ENCODE results near the gene NKAIN2.
A peak's percentile ranks its signal among the peaks of the same experiment; 100 is the strongest.

The NKAIN2 gene

GRCh38 chr6:124671324-124671723 lies 867.7 kb downstream of the NKAIN2 start:
- no peaks in the 10 kb centered on the region for H3K36me3 ChIP-seq (replicated peaks)
- TF ChIP-seq CTCF (IDR thresholded peaks at IDR 0.05; ENCODE audit: low read depth, low read length, missing control alignments), result no peak
- in situ Hi-C loops (cut with HindIII; ENCODE audit: low pct_ligation_motif_present, low sequenced_read_pairs), result no loop called here
- no peaks in the 10 kb centered on the region for H3K27me3 ChIP-seq (replicated peaks)
- DNase-seq, result no peak
- H3K27ac ChIP-seq, result no peak overlapping the region
- no peak overlapping the region for H3K4me3 ChIP-seq (ENCODE audit: low read depth, low read length)

GRCh38 chr6:124674042-124674441 lies 870.4 kb downstream of the NKAIN2 start:
- TF ChIP-seq CTCF (IDR thresholded peaks at IDR 0.05; ENCODE audit: low read depth, low read length, missing control alignments), result no peak
- in situ Hi-C loops (cut with HindIII; ENCODE audit: low pct_ligation_motif_present, low sequenced_read_pairs), result no loop called here
- no peaks in the 10 kb centered on the region for H3K36me3 ChIP-seq (replicated peaks)
- no peak for DNase-seq
- H3K27ac ChIP-seq, result no peak overlapping the region
- no peak overlapping the region for H3K4me3 ChIP-seq (ENCODE audit: low read depth, low read length)
- H3K27me3 ChIP-seq (replicated peaks), result no peaks in the 10 kb centered on the region

- H3K27me3 ChIP-seq (replicated peaks), result no peaks in the 10 kb centered on the region
- DNase-seq, result no peak
- no peak for TF ChIP-seq CTCF (IDR thresholded peaks at IDR 0.05; ENCODE audit: low read depth, low read length, missing control alignments)
Observed at GRCh38 chr6:124676033-124676432, 872.4 kb downstream of the NKAIN2 start.

GRCh38 chr6:124677874-124678273 lies 874.2 kb downstream of the NKAIN2 start:
- TF ChIP-seq CTCF (IDR thresholded peaks at IDR 0.05; ENCODE audit: low read depth, low read length, missing control alignments), result no peak
- H3K36me3 ChIP-seq (replicated peaks), result no peaks in the 10 kb centered on the region
- in situ Hi-C loops (cut with HindIII; ENCODE audit: low pct_ligation_motif_present, low sequenced_read_pairs), result no loop called here
- no peaks in the 10 kb centered on the region for H3K27me3 ChIP-seq (replicated peaks)
- no peak for DNase-seq
- H3K4me3 ChIP-seq (ENCODE audit: low read depth, low read length), result no peak overlapping the region
- H3K27ac ChIP-seq, result no peak overlapping the region

More at GRCh38 chr6:124676033-124676432, 872.4 kb downstream of the NKAIN2 start:
- peak overlapping the region; percentile 52 for H3K27ac ChIP-seq
- in situ Hi-C loops (cut with HindIII; ENCODE audit: low pct_ligation_motif_present, low sequenced_read_pairs), result no loop called here
- no peak overlapping the region for H3K4me3 ChIP-seq (ENCODE audit: low read depth, low read length)
- no peaks in the 10 kb centered on the region for H3K36me3 ChIP-seq (replicated peaks)

GRCh38 chr6:124679387-124679786 lies 875.7 kb downstream of the NKAIN2 start:
- no peak overlapping the region for H3K27ac ChIP-seq
- DNase-seq, result no peak
- no peaks in the 10 kb centered on the region for H3K27me3 ChIP-seq (replicated peaks)
- H3K36me3 ChIP-seq (replicated peaks), result no peaks in the 10 kb centered on the region
- no peak for TF ChIP-seq CTCF (IDR thresholded peaks at IDR 0.05; ENCODE audit: low read depth, low read length, missing control alignments)
- in situ Hi-C loops (cut with HindIII; ENCODE audit: low pct_ligation_motif_present, low sequenced_read_pairs), result no loop called here
- no peak overlapping the region for H3K4me3 ChIP-seq (ENCODE audit: low read depth, low read length)

- Histone ChIP-seq H3K4me3 (ENCODE audit: low read depth, low read length) (no peak overlapping the region), H3K27ac (no peak overlapping the region), H3K27me3 (replicated peaks) (no peaks in the 10 kb centered on the region), H3K36me3 (replicated peaks) (no peaks in the 10 kb centered on the region)
- TF ChIP-seq CTCF (IDR thresholded peaks at IDR 0.05; ENCODE audit: low read depth, low read length, missing control alignments), result no peak
- no peak for DNase-seq
- in situ Hi-C loops (cut with HindIII; ENCODE audit: low pct_ligation_motif_present, low sequenced_read_pairs), result no loop called here
Observed at GRCh38 chr6:124682751-124683150, 879.1 kb downstream of the NKAIN2 start.

Data from brain microvascular endothelial cell (primary cell).